ENCODE measurements around the gene RESP18.

RESP18 gene

GRCh38 chr2:219309278-219309677, 23.3 kb downstream of the RESP18 start, which contains the start of gene PTPRN:
Gene PTPRN (minus strand): TSS chr2:219309401. CDS start chr2:219309332, 69 bp downstream.
- no peak for DNase-seq (ENCODE audit: low read depth)
- no peak within 1 kb of the TSS for H3K4me3 ChIP-seq (ENCODE audit: low read depth, low read length)
- TF ChIP-seq, protein P1, sequence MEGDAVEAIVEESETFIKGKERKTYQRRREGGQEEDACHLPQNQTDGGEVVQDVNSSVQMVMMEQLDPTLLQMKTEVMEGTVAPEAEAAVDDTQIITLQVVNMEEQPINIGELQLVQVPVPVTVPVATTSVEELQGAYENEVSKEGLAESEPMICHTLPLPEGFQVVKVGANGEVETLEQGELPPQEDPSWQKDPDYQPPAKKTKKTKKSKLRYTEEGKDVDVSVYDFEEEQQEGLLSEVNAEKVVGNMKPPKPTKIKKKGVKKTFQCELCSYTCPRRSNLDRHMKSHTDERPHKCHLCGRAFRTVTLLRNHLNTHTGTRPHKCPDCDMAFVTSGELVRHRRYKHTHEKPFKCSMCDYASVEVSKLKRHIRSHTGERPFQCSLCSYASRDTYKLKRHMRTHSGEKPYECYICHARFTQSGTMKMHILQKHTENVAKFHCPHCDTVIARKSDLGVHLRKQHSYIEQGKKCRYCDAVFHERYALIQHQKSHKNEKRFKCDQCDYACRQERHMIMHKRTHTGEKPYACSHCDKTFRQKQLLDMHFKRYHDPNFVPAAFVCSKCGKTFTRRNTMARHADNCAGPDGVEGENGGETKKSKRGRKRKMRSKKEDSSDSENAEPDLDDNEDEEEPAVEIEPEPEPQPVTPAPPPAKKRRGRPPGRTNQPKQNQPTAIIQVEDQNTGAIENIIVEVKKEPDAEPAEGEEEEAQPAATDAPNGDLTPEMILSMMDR (IDR thresholded peaks at IDR 0.05; ENCODE audit: low read depth, low read length, missing control alignments): no peak

DNA sequence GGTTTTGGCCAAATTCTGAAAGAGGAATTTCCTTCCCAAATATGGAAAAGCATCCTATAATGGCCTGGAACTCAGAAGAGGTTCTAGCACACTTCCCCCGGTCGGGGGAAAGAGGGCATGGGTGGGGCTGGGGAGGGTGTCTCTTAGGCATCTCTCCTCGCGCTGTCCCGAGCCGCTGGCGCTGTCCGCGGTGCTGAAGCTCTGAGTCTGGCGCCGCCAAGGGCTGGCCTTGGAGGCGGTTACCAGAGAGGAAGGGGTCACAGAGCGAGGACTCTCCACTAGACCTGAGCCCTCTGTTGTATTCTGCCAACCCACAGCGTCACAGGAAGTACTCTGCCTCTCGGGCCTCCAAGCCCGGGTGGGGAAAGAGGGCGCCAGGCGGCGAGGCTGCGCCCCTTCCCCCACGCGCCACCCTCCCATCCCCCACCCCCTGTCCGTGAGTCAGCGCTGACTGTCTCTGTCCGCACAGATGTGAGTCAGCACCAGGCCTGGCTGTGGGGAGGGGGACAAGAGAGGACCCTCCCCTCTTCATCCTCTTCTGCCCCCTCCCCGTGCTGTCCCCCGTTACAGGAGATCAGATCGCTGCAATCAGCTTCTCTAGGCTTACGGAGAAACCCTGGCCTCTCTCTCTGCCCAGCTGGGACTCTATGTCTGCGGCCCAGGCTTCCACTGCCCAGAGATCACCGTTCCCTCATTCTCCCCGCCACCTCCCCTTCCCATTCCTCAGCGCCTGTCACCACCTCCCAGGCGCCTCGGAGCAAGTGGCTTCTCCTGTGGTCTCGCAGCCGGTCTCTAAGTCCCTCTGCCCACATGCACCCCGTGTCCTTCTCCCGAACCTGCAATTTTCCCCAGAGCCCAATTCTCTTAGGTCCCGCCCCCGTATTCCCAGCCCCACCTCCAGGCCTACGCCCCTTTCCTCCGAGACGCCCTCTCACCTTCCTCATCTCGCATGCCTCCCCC, 24.1 kb downstream of the RESP18 start:
- no peak overlapping the region for H3K4me3 ChIP-seq (ENCODE audit: low read depth, low read length)
- DNase-seq (ENCODE audit: low read depth): no peak
- TF ChIP-seq, protein P1 (IDR thresholded peaks at IDR 0.05; ENCODE audit: low read depth, low read length, missing control alignments): no peak

GRCh38 chr2:219306047-219306446, 26.5 kb downstream of the RESP18 start:
- H3K4me3 ChIP-seq (ENCODE audit: low read depth, low read length): no peak overlapping the region
- no peak for DNase-seq (ENCODE audit: low read depth)
- TF ChIP-seq, protein P1 (IDR thresholded peaks at IDR 0.05; ENCODE audit: low read depth, low read length, missing control alignments): no peak

DNA sequence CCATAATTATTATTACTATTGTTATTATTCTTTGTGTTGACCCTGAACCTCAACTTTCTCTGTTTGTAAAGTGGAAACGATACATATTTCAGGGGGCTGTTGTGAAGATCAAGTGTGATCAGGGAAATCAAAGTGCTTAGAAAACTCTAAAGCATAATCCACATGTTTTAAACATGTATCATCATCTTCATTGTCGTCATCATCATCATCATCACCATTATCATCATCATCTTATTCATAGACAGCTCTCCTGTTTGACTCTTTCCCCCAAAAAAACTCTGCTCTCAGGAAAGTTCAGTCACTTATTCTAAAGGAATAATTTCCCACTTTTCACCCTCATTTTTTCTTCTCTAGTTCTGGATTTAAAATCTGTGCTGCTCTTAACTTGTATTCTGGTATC, 28.3 kb downstream of the RESP18 start:
- DNase-seq (ENCODE audit: low read depth): no peak
- TF ChIP-seq, protein P1 (IDR thresholded peaks at IDR 0.05; ENCODE audit: low read depth, low read length, missing control alignments): no peak
- H3K4me3 ChIP-seq (ENCODE audit: low read depth, low read length): no peak overlapping the region

GRCh38 chr2:219302412-219302968, 30.1 kb downstream of the RESP18 start:
- TF ChIP-seq, protein P1 (IDR thresholded peaks at IDR 0.05; ENCODE audit: low read depth, low read length, missing control alignments): no peak
- no peak overlapping the region for H3K4me3 ChIP-seq (ENCODE audit: low read depth, low read length)
- DNase-seq (ENCODE audit: low read depth): no peak

GRCh38 chr2:219300022-219300421, 32.5 kb downstream of the RESP18 start:
- TF ChIP-seq, protein P1 (IDR thresholded peaks at IDR 0.05; ENCODE audit: low read depth, low read length, missing control alignments): no peak
- DNase-seq (ENCODE audit: low read depth): no peak
- H3K4me3 ChIP-seq (ENCODE audit: low read depth, low read length): no peak overlapping the region
